Adrenal gland (tissue), 12 donors: ENCODE results near the gene TRIM47. TPM values are rescaled to one million over a fixed set of nuclear protein-coding genes. Genes with fewer than 3 reads are reported as not detected.
A peak's percentile ranks its signal among the peaks of the same experiment; 100 is the strongest.
"Not testable (repeated sequence)": the region's sequence is repeated elsewhere in the genome, so short reads cannot be mapped to it uniquely, and the experiment has no call there.

Source experiments
- DNase-seq, 7 donors: peaks; one replicate each; pipeline ENCODE4 v3.0.0-alpha.2; 2019 to 2020
- H3K27ac ChIP-seq, 5 donors: fragments of 200-600 bp; sonication (generic) in 4 of 5; 1 replicate in 3 of 5; 2 replicates in 2 of 5; pipeline versions ENCODE4 v1.5.1 to v1.8.0; 2016 to 2020; ENCODE audit warnings: mild to moderate bottlenecking in 1 of 5
- H3K27me3 ChIP-seq: fragments of 200-600 bp; 2 replicates; pipeline ENCODE4 v1.8.0; 2021
- H3K36me3 ChIP-seq, 2 donors: fragments of 200-600 bp; replicated peaks in 1 of 2; 1 replicate in 1 of 2; 2 replicates in 1 of 2; pipeline versions ENCODE4 v1.5.1 to v1.8.0; 2018 to 2022
- H3K4me1 ChIP-seq, 2 donors: fragments of 200-600 bp; replicated peaks in 1 of 2; 1 replicate in 1 of 2; 2 replicates in 1 of 2; pipeline versions ENCODE4 v1.5.1 to v1.8.0; 2018 to 2021
- H3K4me3 ChIP-seq, 4 donors: fragments of 200-600 bp; sonication (generic) in 3 of 4; one replicate each; pipeline ENCODE4 v1.5.1; 2016 to 2018
- H3K9me3 ChIP-seq, 3 donors: fragments of 200-600 bp; sonication (generic) in 1 of 3; replicated peaks in 1 of 3; 1 replicate in 2 of 3; 2 replicates in 1 of 3; pipeline versions ENCODE4 v1.5.1 to v1.8.0; 2016 to 2021
- CTCF ChIP-seq, 6 experiments: fragments of 450-650 bp in 4 of 6; fragments of 200-600 bp in 2 of 6; sonication (generic) in 1 of 6; IDR thresholded peaks; 1 replicate in 5 of 6; 2 replicates in 1 of 6; pipeline versions ENCODE4 v1.5.1 to v1.8.0; 2016 to 2021; ENCODE audit warnings: antibody characterized with exemption in 6 of 6, mild to moderate bottlenecking in 2 of 6, moderate library complexity in 1 of 6
- POLR2A ChIP-seq, 2 donors: fragments of 450-650 bp; IDR thresholded peaks; one replicate each; pipeline ENCODE4 v1.6.1; 2017; ENCODE audit warnings: antibody characterized with exemption in 2 of 2, mild to moderate bottlenecking in 2 of 2, moderate library complexity in 1 of 2
- WGBS, 4 donors: extraction: QIAGEN DNeasy Blood & Tissue Kit in 2 of 4; methylation state at CpG; one replicate each; pipeline versions ENCODE4 v1.1.5 to v1.1.7; 2013 to 2017; 5-methylcytosine and 5-hydroxymethylcytosine counted together
- intact Hi-C, 2 donors: fragments of 100-400 bp; cut with DNase I; formaldehyde crosslinking; loops; one replicate each; pipeline versions ENCODE4 v1.14.1 to v1.15.0; 2022 to 2023
- polyA plus RNA-seq, 3 donors: library from polyadenylated mRNA; stranded (reverse); fragments of 200-250 nt in 2 of 3; fragments of 350-450 nt in 1 of 3; fragmentation: Illumina TruSeq in 1 of 3; extraction: RNeasy Lipid Tissue Mini Kit (QIAGEN cat#74804) in 1 of 3; gene quantifications; one replicate each; pipeline ENCODE4 v1.2.3, GENCODE V29; 2013 to 2014
- total RNA-seq, 9 donors: library from RNA; depleted of rRNA in 4 of 9; stranded (reverse); fragments of >200 nt in 4 of 9; fragments of 120-200 nt in 1 of 9; fragmentation: NEBNext Ultra II Directional in 1 of 9; extraction: Animal tissue kit (Norgen Biotek cat#: 25700) in 1 of 9; gene quantifications; one replicate each; pipeline versions ENCODE4 v1.1.0 to v1.2.4, GENCODE V29; 2013 to 2023
- donor health status: healthy with polysubstance abuse.
- donor health status: Bipolar disorder and iron deficiency.
- donor health status: DM: yes; HTN: yes; CAD: no.
- donor health status: DM: no; HTN: no; CAD: no.
- donor health status: DM: no; HTN: no; CAD: no.
- donor health status: DM: yes; HTN: yes; CAD: no.

The TRIM47 gene
- total and polyA plus RNA-seq, 12 donors = 2.8 to 66.1 (median 24.5) TPM

GRCh38 chr17:75872434-75873351 lies 5.7 kb downstream of the TRIM47 start:
- Histone ChIP-seq H3K36me3 (peaks cover 0 to 8% of the 10 kb centered on the region in 2 donors), H3K4me1 (peaks cover 28 to 42% of the 10 kb centered on the region in 2 donors), H3K9me3 (no peaks in the 10 kb centered on the region), H3K27me3 (no peaks in the 10 kb centered on the region), H3K27ac (peak overlapping the region in 4 of 5 donors; percentile 51 to 84 (median 69)), H3K4me3 (no peak overlapping the region)
- intact Hi-C loops = no loop called here
- DNase-seq = peak; percentile 67 to 92 (median 88)
- TF ChIP-seq CTCF (IDR thresholded peaks at IDR 0.05) (no peak), POLR2A (IDR thresholded peaks at IDR 0.05) (no peak)
- WGBS, 4 donors = 29 to 46% (median 30%) methylated on average over 9 to 13 of the region's 13 CpGs

GRCh38 chr17:75870228-75870627 lies 8.2 kb downstream of the TRIM47 start:
- H3K36me3 ChIP-seq, intact Hi-C loops, H3K27me3 ChIP-seq, H3K4me3 ChIP-seq, H3K9me3 ChIP-seq, DNase-seq: not testable (repeated sequence)
- peaks cover 12 to 18% of the 10 kb centered on the region in 2 donors for H3K4me1 ChIP-seq
- H3K27ac ChIP-seq = peak overlapping the region in 1 of 5 donors; percentile 73
- 73 to 83% (median 79%) methylated on average over 10 of the region's 10 CpGs for WGBS, 4 donors

GRCh38 chr17:75869282-75870141 lies 8.9 kb downstream of the TRIM47 start:
- Histone ChIP-seq H3K4me1 (peaks cover 12 to 16% of the 10 kb centered on the region in 2 donors), H3K27me3 (no peaks in the 10 kb centered on the region), H3K4me3 (no peak overlapping the region), H3K9me3 (no peaks in the 10 kb centered on the region), H3K27ac (peak overlapping the region in 3 of 5 donors; percentile 17 to 73 (median 21)), H3K36me3 (peaks cover 0 to 5% of the 10 kb centered on the region in 2 donors)
- no peak for DNase-seq
- TF ChIP-seq POLR2A (IDR thresholded peaks at IDR 0.05) (no peak), CTCF (IDR thresholded peaks at IDR 0.05) (no peak)
- intact Hi-C loops = no loop called here
- WGBS, 4 donors = 58 to 78% (median 71%) methylated on average over 21 to 23 of the region's 23 CpGs

GRCh38 chr17:75868730-75869281 lies 9.6 kb downstream of the TRIM47 start:
- H3K36me3 ChIP-seq, DNase-seq, intact Hi-C loops, H3K4me3 ChIP-seq, H3K9me3 ChIP-seq, H3K27me3 ChIP-seq: not testable (repeated sequence)
- WGBS, 4 donors = 83 to 86% (median 85%) methylated on average over 11 to 12 of the region's 12 CpGs
- Histone ChIP-seq H3K27ac (peak overlapping the region in 1 of 5 donors; percentile 73), H3K4me1 (peaks cover 12 to 16% of the 10 kb centered on the region in 2 donors)

GRCh38 chr17:75865404-75866188 lies 12.8 kb downstream of the TRIM47 start:
- 78 to 81% (median 79%) methylated on average over 16 to 17 of the region's 17 CpGs for WGBS, 4 donors
- H3K9me3 ChIP-seq, H3K27me3 ChIP-seq, H3K4me1 ChIP-seq, H3K36me3 ChIP-seq, H3K4me3 ChIP-seq, H3K27ac ChIP-seq, DNase-seq, intact Hi-C loops: not testable (repeated sequence)

GRCh38 chr17:75864887-75865286 lies 13.5 kb downstream of the TRIM47 start:
- intact Hi-C loops, H3K36me3 ChIP-seq, DNase-seq, H3K4me3 ChIP-seq, H3K4me1 ChIP-seq, H3K27me3 ChIP-seq, H3K9me3 ChIP-seq: not testable (repeated sequence)
- 81 to 88% (median 86%) methylated on average over 4 of the region's 4 CpGs for WGBS, 4 donors
- peak overlapping the region in 1 of 5 donors; percentile 18 for H3K27ac ChIP-seq
